Measurements from ENCODE around the gene HS3ST4.

Gene HS3ST4

DNA sequence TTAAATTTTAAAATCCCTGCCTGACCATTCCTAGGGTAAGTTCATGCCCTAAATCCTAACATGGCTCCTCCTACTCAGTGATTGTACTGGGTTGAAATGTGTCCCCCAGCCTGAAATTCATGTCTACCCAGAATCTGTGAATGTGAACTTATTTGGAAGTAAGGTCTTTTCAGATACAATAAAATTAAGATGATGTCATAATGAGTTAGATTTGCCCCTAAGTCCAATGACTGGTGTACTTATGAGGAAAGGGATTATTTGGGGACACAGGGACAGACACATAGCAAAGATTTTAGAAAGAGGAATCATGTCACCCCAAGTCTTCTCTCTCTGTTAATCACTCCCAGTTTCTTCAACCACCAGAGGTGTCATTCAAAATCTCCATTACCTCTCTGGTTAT is 185.3 kb downstream of the HS3ST4 start:
- no peak for DNase-seq (ENCODE audit: extremely low read depth in 1 of 2, low read depth in 1 of 2)

- DNase-seq (ENCODE audit: extremely low read depth in 1 of 2, low read depth in 1 of 2): no peak
Observed at GRCh38 chr16:25886598-25886997, 194.8 kb downstream of the HS3ST4 start.

GRCh38 chr16:25888868-25889267 is 197.1 kb downstream of the HS3ST4 start:
- DNase-seq (ENCODE audit: extremely low read depth in 1 of 2, low read depth in 1 of 2): no peak

GRCh38 chr16:25893332-25893731 is 201.6 kb downstream of the HS3ST4 start:
- DNase-seq (ENCODE audit: extremely low read depth in 1 of 2, low read depth in 1 of 2): no peak

GRCh38 chr16:25894093-25894492 is 202.3 kb downstream of the HS3ST4 start:
- no peak for DNase-seq (ENCODE audit: extremely low read depth in 1 of 2, low read depth in 1 of 2)

GRCh38 chr16:25895380-25895779 is 203.6 kb downstream of the HS3ST4 start:
- DNase-seq (ENCODE audit: extremely low read depth in 1 of 2, low read depth in 1 of 2): no peak

DNA sequence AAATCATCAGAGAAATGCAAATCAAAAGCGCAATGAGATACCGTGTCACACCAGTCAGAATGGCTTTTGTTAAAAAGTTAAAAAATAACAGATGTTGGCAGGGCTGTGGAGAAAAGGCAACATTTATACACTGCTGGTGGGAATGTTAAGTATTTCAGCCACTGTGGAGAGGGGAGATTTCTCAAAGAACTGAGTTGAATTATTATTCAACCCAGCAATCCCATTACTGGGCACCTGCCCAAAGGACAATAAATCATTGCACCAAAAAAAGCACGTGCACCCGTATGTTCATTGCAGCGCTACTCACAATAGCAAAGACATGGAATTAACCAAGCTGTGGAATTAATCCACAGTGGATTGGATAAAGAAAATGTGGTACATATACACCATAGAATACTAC is 204.7 kb downstream of the HS3ST4 start:
- DNase-seq (ENCODE audit: extremely low read depth in 1 of 2, low read depth in 1 of 2): no peak

DNA sequence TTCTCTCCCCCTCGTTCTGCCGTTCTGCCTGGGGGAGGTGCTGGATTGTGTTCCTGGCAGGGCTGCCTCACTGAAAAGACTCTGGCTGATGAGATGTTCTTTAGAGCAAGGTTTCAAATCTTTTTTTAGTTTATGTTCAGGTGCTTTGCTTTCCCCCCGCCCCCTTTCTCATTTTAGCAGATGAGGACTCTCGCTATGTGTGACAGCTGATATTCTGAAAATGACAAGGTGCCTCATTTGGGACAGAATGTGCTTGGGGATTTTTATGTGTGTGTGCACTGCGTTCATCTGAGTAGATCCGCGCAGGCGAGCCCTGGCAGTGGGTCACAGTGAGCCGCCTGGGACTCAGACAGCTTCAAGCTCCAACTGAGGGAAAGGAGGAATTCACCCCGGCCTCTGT is 205.9 kb downstream of the HS3ST4 start:
- no peak for DNase-seq (ENCODE audit: extremely low read depth in 1 of 2, low read depth in 1 of 2)

DNA sequence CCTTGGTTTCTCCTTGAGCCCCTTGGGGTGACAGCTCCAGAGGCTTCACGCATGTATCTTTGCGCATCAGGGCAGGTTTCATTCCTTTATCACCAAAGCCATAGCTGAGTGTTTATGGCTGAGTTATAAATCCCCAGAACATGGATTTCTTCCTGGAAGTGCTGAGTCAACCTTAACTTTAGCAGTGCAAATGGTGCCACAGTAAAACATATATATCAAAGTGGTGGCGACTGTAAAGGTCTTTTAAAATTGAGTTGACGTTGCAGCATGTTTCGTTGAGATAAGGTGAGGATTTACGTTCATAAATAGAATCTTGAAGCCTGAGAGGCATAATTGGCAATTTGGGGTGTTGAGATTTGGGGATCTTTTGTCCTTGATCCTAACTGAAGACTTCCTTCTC is 214.1 kb downstream of the HS3ST4 start:
- DNase-seq (ENCODE audit: extremely low read depth in 1 of 2, low read depth in 1 of 2): no peak

DNA sequence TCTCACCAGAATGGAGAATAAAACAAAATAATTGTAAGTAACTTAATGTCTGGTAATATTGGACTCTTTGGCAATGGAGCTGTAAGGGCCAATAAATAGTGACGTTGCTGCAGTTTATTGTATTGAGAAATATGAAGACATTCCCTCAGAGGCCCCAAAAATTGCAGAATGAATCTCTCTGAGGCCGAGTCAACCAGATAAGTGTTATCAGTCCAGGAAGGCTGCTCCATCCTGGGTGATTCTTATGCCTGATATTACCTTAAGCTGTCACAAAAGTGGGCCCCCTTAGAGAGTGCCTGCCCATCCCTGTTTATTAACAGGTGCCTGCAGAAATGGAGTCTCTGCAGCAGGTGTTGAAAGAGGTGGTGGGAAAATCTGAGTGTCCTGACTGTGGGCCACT is 219.2 kb downstream of the HS3ST4 start:
- no peak for DNase-seq (ENCODE audit: extremely low read depth in 1 of 2, low read depth in 1 of 2)

DNA sequence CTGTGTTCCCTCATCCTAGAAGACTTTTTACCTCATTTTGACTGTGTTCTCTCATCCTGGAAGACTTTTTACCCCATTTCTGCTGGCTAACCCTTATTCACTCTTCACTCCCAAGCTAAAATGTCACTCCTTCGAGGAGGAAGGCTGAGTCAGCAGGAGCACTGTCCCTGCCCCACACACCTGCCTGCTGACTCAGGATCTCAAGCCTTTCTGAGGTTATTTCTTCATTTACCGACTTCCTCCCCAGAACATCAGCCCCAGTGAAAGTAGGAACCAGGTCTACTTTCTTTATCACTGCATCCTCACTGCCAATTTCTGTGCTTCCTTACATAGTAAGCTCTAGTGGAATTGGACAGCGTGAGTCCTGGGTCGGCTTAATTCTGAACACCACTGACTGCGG is 220.6 kb downstream of the HS3ST4 start:
- DNase-seq (ENCODE audit: extremely low read depth in 1 of 2, low read depth in 1 of 2): no peak

DNA sequence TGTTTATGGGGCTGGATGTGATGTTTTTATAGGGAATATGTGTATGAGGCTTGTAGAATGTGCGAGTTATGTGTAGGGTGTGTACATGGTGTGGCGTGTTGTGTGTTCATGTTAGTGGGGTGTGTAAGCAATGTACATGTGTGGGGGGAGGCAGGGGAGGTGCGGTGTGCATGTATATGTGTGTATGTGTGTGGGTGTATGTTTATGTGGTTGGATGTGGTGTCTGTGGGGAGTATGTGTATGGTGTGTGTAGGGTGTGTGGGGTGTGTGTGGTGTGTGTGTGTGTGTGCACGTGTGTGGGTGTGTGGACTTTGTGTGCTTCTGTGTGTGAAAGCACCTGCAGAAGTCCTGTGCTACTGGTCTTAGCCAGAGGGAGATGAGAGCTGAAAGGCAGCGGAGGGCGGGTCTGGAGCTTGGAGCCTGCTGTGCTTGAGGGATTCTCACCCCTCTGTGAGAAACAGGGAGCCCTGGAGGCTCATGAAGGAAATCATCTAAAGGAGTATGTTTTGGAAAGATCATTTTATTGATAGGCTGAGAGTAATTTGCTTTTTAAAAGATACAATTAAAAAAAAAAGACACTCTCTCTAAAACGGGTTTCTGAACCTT is 222.7 kb downstream of the HS3ST4 start:
- no peak for DNase-seq (ENCODE audit: extremely low read depth in 1 of 2, low read depth in 1 of 2)

DNA sequence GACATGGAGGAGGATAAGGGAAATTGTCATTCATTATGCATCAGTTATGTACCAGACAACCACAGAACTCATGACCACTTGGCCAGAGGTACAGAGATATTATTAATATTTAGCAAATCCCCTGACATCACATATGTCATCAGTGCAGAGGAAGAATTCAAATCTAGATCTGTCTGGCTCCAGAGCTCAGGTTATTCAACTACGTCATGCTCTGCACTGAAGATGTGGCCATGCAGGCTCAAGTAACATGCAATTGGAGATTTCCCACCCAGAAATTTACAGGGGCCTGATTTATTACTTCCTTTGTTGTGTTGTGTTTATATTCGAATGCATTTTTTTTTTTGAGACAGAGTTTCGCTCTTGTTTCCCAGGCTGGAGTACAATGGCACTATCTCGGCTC is 224.3 kb downstream of the HS3ST4 start:
- no peak for DNase-seq (ENCODE audit: extremely low read depth in 1 of 2, low read depth in 1 of 2)

GRCh38 chr16:25922438-25922837 is 230.7 kb downstream of the HS3ST4 start:
- no peak for DNase-seq (ENCODE audit: extremely low read depth in 1 of 2, low read depth in 1 of 2)

DNA sequence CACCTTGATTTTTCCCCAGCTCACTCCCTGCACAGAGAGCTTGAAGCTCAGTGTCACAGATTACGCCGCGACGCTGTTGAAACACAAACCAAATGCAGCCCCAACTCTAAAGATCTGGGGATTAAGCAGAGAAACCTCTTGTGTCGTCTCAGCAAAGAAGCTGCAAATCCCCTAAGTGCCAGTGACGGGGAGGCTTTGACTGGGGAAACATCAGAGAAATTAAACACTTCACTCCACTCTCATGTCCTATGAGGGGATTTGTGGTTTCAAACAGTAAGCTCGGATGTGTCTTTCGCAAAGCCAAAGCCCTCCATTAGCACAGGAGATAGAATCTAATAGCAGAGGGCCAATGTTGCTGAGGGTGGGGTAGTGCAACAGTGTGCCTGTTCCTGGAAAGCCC is 233.7 kb downstream of the HS3ST4 start:
- no peak for DNase-seq (ENCODE audit: extremely low read depth in 1 of 2, low read depth in 1 of 2)

DNA sequence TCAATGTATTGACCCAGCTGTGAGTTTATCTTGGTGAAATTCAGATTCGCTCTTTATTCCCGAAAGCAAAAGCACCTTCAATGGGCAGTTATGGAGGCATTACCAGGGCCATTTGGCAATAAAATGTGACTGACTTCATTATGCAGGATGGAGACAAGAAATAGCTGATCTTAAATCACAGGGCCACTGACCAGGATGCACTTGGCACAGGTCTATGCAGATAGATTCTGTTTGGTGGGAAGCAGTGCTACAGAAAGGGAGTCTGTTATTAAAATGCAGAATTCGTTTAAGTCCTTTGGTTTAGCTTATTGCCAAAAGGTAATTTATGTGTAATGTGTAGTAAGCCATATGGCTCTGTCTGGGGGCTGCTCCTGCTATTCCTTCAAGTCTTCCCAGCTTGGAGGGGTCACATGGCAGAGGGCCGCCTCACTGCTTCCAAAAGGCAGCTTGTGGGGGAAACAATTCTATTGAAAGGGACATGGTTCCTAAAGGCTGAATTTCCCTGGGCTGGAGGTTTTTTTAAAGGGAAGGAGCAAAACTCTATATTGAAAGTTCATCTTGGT is 239.8 kb downstream of the HS3ST4 start:
- no peak for DNase-seq (ENCODE audit: extremely low read depth in 1 of 2, low read depth in 1 of 2)

DNA sequence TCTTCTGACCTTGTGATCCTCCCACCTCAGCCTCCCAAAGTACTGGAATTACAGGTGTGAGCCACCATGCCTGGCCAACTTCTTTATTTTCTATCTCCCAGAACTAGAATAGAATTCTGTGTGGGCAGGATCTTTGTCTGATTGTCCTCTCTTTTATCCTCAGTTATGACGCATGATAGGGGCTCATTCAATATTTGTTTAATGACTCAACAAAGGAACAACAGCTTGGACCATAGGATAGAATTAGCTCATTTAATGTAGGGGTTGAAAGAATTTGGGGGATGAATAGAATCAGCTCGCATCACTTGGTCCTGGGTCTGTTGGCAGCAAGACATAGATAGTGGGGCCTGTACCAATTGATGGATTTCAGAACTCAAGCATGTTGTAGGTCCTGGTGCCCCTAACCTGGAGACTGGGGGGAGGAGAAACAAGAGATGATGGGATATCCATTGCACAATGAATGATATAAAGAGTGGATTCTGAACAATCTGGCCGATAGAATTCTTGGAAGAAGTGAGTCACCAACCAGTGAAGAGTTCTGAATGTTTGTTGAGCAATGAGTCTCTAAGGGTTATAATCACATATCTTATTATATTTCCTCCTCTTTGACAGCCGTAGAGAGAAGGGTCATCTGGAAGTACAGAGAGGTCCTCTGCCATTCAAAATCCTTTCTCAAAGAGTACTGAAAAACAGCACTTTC is 250.2 kb downstream of the HS3ST4 start:
- DNase-seq (ENCODE audit: extremely low read depth in 1 of 2, low read depth in 1 of 2): no peak

DNA sequence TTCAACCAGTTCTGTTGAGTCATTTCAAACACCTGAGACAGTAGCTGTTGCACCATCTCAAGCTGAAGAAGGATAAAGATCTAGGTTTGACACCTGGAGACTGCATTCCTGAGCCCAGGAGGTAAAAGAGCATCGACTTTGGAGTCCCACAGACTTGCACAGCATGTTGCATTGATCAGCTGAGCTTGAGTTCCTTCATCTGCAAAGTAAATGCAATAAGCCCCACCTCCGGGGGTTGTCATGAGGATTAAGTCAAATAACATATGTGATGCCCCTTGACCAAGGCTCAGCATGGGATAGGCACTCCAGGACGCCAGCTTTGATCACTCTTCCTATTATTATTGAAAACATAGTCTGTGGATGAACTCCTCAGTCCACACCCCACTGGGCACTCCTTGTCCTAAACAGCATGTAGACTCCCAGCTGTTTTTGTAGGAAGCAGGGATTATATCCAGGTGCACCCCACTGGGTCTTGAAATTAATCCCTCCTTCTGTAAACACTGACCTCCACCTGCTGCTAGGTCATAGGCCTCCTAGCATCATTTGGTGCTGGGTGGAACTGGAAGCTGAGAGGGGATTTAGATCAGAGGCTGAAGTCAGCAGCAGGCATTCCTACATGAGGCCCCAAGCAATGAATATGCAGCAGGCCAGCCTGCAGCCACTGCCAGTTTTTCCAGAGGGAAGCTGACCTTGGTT is 259.0 kb downstream of the HS3ST4 start:
- no peak for DNase-seq (ENCODE audit: extremely low read depth in 1 of 2, low read depth in 1 of 2)

DNA sequence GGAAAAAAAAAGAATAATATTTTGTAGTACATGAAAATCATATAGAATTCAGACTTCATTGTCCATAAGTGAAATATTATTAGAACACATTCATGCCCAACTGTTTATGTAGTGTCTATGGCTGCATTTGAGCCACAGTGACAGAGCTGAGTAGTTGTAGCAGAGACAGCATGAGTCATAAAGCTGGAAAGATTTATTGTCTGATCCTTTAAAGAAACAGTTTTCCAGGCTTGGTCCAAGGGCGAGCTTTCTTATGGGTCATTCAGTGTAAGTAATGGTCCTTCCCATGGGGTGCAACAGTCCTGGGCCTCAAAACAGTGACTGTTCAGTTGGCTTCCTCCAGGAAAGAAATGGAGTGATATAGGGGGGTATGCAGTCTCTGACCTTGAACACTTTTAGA is 260.2 kb downstream of the HS3ST4 start:
- DNase-seq (ENCODE audit: extremely low read depth in 1 of 2, low read depth in 1 of 2): no peak

- no peak for DNase-seq (ENCODE audit: extremely low read depth in 1 of 2, low read depth in 1 of 2)
Observed at GRCh38 chr16:25952983-25953382, 261.2 kb downstream of the HS3ST4 start.

DNA sequence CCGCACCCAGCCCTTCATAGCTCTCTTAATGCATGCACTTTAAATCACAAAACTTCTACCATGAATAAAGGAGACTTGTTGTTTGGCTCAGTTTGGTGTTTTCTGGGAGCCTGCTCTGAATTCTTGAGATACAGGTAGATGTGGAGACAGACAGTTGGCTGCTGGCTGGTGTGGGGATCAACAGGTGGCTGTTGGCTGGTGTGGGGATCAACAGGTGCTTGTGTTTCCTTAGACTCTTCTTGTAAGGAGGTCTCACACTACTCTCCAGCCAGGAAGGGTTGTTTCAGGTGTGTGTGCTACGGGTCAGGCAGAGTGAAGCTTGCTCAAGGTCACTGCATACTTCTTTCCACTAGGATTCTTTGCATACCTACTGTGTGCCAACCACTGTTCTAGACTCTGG is 265.9 kb downstream of the HS3ST4 start:
- DNase-seq (ENCODE audit: extremely low read depth in 1 of 2, low read depth in 1 of 2): no peak

- no peak for DNase-seq (ENCODE audit: extremely low read depth in 1 of 2, low read depth in 1 of 2)
Observed at GRCh38 chr16:25959221-25959620, 267.5 kb downstream of the HS3ST4 start.
